Activated CD8-positive, alpha-beta memory T cell treated with anti-CD3 and anti-CD28 coated beads for 36 hours (primary cell): ENCODE measurements around the gene SLC26A9. TPM values are rescaled to one million over a fixed set of nuclear protein-coding genes. Genes with fewer than 3 reads are reported as not detected.

ENCODE experiments used
- CTCF ChIA-PET: fragments of 350-600 bp; sonication (Branson Sonifier 250); formaldehyde crosslinking; loops from one replicate; lab custom pipeline; 2021; ENCODE audit warnings: antibody characterized with exemption; lab: Charles Lee
- POLR2A ChIA-PET: fragments of 350-600 bp; sonication (Branson Sonifier 250); formaldehyde crosslinking; loops from one replicate; lab custom pipeline; 2021; ENCODE audit warnings: antibody characterized with exemption; lab: Charles Lee
- total RNA-seq, 2 experiments: library from RNA; stranded (reverse); gene quantifications; one replicate each; pipeline ENCODE4 v1.2.3, GENCODE V29; 2021

Gene SLC26A9
- total RNA-seq, 2 experiments from 2014 or later, result not detected

DNA sequence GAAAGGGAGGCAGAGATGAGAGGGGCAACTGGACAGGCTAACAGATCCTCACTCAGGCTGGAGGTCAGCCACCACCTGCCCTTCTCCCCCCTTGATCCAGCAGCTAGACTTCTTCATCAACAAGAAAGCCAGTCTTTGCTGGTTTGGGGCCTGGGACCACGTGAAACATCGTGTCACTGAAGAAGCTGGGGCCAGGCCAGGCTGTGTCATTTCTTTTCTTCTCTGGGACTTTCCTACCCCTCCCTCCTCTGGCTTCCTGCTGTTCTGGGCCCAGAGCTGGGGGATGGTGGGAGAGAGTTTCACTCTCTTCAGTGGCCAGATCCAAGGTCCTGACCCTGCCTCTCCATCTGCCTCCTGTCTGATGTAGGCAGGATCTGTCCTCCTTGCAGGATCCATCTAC is 18.1 kb upstream of the SLC26A9 start:
- ChIA-PET CTCF (interaction anchor here (0.8 kb wide), 1 partner anchor 15 kb away, joined by 4 read pairs; no protein-coding TSS in a partner anchor), POLR2A (interaction anchor here (0.5 kb wide), 1 partner anchor 142 kb away, joined by 7 read pairs; no protein-coding TSS in a partner anchor)

DNA sequence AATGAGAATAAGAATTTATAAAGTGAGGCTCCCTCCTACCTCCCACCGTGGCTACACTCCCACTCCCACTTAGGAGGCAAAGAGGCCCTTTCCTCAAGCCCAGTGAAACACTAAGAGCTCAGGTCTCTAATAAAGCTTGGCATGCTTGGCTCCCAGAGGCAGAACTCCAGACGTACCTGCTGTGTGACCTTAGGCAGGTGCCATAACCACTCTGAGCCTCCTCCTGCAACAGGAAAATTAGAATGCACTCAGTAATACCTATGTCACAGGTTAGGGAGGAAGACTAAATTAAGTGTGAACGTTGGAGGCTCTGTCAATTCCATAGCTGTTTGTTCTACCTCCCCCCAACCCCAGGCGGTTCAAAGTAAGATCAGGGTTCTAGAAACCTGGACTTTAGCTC is 16.5 kb upstream of the SLC26A9 start:
- POLR2A ChIA-PET, result no interaction called here
- CTCF ChIA-PET, result no interaction called here

DNA sequence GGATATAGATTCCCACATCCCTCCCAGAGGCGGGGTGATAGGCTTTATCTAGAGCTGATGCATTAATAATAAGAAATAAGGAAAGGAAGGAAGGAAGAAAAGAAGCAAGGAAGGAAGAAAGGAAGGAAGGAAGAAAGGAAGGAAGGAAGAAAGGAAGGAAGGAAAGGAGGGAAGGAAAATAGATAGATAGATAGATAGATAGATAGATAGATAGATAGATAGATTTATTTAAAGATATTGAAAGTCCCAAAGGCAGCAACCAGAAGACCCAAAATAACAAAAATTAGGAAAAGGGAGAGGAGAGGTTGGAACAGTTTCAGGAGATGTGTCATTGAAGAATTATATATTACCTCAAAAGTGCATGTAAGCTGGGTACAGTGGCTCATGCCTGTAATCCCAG is 12.2 kb upstream of the SLC26A9 start:
- CTCF ChIA-PET, result no interaction called here

DNA sequence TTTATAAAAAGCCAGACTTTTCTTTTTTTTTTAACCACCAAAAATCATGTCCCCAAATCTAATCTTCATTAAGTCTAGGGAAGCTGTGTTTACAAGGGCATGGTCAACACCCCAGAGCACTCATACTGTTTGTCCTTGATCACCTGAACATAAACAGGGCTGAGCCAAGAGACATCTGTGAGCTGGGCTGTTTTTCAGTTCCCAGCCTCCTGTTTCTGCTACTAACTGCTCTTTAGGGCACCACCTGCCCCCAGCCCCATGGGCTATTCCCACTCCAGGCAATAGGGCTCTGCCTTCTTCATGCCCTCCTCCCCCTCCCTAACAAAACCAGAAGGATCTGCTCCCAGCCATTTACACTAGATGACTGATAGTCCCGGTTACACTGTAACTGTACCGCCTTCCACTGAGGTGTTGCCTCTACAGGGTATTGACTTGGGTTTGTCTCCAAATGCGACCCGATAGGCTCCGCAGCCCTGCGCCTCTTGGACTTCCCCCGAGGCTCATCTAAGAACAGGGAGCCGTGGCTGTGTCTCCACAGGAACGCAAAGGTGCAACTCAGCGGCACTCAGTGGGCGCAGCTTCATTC is 11.7 kb upstream of the SLC26A9 start:
- ChIA-PET POLR2A (no interaction called here), CTCF (no interaction called here)

More for the DNA sequence above, 12.2 kb upstream of the SLC26A9 start:
- POLR2A ChIA-PET, result no interaction called here

DNA sequence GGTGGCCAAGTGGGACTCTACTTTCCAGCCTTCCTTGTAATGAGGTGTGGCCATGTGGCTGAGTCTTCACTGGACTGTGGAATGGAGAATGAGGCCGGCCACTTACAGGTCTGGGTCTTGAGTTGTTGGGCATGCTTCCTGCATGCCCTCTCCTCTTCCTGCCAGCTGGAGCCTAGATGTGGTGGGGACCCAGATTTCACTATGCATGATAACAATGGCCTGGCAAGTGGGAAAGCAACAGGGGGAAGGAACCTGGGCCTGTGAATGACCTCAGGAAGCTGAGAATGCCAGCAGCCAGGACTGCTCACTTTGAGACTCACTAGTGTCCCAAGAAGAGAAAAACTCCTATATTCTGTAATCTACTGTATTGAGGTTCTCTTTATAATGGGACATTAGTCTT is 8.5 kb upstream of the SLC26A9 start:
- CTCF ChIA-PET, result interaction anchor here (1.4 kb wide), 1 partner anchor 26 kb away, joined by 3 read pairs; no protein-coding TSS in a partner anchor
- POLR2A ChIA-PET, result no interaction called here

DNA sequence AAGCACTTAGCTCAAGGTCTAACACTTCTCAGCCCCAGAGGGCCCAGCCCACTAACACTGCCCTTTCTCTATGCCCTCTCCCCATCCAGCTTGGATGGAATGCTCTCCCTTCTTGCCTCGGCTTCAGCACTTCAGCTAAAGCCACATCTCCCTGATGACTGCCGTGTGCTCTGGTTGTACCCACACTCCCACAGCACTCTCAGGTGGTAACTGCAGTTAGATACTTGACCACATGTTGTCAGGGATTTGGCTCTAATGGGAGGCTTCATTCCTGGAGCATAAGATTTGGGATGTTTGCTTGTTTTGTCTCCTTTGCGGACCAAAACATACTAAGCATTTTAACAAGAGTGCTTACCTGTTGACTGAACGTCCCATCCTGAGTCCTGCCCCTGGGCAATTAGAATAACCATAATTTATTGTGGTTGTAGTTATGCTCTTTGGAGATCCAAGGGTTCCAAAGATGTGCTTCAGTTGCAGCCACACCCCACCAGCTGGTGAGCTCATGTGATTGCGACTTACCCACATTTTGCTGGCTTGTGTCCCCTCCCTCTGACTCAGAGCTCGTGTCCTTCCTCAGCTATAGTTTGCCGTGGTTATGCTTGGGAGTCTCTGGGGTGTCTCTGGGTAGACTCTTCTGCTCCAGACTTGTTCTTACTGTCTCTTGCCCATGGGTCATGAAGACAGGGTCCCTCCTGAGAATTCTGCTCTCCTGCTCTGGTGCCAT is 7.7 kb upstream of the SLC26A9 start:
- ChIA-PET CTCF (no interaction called here), POLR2A (no interaction called here)

DNA sequence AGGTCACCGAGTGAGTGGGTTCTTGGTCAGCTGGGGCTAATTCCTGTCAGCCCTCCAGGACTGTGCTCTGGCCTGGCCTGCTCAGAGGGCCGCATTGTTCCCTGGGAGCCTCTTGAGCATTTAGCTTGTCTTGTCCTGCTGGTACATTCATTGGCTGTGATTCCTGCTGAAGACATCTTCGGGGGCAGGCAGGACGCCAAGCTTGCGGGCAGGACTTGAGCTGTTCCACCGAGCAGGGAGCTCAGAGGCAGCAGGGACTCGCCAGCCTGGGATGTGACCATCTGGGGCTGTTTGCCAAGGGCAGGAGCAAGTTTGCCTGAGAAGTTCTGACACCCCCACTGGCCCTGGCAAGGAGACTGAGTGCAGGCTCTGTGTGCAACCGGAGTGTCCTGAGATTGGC is 7.0 kb upstream of the SLC26A9 start:
- CTCF ChIA-PET, result no interaction called here
- POLR2A ChIA-PET, result no interaction called here

DNA sequence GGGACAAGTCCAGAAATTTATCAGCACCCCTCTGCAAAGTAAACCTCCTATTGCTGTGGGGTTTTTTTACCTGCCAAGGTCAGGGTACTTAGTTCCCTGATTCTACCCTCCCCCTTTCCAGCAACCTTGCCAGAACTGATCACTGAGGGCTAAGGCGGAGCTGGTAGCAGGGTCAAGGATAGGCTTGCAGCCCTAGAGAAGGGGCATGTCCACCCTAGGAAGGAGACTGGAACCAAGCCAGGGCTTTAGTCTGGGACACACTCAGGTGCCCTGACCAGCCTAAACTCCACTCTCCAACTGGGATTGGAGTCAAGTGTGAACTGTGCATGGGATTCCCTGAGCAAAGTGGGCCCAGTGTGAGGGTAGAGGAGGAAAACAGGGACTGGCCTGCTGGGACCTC is 6.5 kb upstream of the SLC26A9 start:
- ChIA-PET CTCF (no interaction called here), POLR2A (no interaction called here)

DNA sequence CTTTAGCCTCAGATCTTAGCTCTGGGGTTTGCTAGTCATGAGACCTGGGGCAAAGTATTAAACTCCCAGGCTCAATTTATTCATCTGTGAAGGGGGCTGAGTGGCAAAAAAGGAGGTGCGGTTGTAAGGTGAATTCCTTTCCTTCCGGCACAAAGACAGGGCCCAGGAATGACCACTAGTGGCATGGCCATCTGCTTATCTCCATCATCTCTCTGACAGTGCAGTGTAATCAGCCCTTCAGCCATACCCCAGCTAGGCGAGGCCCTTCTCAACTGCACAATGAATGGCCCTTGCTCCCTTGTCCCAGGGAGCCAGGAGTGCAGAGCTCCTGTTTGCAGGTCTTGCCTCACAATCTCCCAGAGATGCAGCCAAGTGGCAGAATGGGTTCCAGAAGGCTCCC is 5.6 kb upstream of the SLC26A9 start:
- POLR2A ChIA-PET, result no interaction called here
- CTCF ChIA-PET, result no interaction called here

DNA sequence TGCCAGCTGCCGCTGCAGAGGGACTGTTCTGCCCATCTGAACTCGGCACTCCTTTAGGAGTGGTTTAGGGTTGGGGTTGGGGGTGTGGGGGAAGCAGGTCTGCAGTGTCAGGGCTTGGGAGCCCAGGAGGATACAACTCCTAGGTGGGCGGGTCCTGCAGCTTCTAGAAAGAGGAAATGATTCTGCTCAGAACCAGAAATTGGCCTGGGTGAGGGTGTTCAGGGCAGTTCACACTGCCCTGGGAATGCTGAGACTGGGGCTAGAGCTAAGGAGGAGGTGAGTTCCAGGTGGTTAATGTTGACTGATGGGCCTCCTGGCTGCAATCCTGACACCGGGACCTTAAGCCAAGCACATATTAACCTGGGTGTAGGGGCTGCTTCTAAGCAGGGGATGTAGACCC is 4.8 kb upstream of the SLC26A9 start:
- ChIA-PET CTCF (no interaction called here), POLR2A (no interaction called here)

DNA sequence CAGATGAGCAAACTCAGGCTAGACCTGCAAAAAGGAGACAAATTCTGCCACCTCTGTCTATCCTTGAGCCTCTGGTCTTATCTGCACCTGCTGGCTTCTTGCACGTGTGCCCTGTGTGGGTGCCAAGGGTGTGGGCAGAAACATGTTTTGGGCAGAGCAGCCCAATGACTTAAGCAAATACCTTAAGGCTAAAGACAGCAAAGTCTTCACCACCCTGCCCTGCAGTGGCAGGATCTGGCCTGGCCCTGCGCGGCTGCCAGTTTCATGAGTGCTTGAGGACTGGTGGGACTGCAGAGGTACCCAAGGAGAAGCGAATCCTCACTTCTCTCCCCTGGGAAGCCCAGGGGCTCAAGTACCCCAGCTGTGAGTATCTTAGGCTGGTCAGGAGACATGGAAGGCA is 3.8 kb upstream of the SLC26A9 start:
- ChIA-PET CTCF (no interaction called here), POLR2A (interaction anchor here (0.5 kb wide), 1 partner anchor 149 kb away, joined by 6 read pairs; no protein-coding TSS in a partner anchor)

DNA sequence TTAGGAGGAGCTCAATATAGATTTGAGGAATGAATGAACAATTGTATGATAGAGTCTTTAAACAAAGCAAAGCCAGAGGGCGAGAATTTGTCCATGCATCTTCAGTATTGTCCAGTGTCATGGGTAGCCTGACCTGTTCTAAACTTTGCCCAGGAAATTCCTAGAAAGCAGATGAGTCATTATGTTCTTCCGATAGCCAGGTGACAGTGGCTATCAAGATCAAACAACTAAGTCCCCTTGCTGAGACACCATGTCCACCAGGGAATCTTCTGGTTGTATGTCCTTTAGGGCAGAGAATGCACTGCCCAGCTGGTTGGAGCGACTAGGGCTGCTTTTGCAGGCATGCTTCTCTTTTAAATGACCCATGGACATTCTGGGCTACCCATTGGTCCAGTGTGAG is 1.8 kb upstream of the SLC26A9 start:
- ChIA-PET POLR2A (no interaction called here), CTCF (no interaction called here)

DNA sequence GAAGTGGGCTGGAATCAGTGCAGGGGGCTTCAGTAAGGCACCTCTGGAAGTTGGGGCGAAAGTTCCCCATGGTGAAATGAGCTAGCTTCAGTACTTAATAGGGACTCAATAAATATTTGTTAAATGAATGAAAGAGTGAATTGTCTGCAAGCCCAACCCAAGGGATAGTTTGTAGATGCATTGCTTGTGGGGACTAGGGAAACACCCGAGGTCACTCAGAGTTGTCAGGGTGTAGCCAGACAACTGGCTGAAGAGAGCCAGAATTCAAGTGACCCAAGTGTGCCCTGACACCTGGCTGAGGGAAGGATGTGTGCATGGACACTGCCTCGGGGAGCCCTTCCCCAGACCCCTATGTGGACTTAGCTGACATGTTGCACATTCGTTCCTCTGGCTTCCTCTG is 1.3 kb upstream of the SLC26A9 start:
- CTCF ChIA-PET, result no interaction called here
- POLR2A ChIA-PET, result no interaction called here

DNA sequence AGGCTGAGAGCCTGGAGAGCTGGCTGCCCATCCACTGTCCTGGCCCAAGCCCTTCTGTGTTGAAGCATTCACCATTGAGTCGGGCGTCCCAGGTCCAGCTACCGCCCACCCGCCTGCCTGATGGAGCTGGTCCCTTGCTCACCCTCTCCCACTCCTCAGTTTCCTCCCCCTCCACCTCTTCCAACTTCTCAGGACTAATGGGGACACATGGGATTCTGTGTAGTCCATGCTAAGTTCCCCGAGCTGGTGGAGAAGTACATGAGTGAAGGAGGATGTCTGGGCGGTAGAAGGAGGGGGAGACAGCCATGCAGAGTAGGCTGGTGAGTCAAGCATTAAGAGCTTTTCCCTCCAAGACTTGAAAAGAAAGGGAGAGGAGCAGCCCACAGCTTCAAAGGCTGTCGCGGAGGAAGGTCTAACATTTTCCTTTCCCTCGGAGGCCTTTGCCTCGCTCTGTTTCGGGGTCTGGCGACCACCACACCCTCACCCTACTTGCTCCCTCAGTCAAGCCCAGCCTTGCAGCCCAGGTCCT is 561 bp downstream of the SLC26A9 start:
- ChIA-PET CTCF (interaction anchor here (1.2 kb wide), 1 partner anchor 19 kb away, joined by 3 read pairs; no protein-coding TSS in a partner anchor), POLR2A (no interaction called here)

DNA sequence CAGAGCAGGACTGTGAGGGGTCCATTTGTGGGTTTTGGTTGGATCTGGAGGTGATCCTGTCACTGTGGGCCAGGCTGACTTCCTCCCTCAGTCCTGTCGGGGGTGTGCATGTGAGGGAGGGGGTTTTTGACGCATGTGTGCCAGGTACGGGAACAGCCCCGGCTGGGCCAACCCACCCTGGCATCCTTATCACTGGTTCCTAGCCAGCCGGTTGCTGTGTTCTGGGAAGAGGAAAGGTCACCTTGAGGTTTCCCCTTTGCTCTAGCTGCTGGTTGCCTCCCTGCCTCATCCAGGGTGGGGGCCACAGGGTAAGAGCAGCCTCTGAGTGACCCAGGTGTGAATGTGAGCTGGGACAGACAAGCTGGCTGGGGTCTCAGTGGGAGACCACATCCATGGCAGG is 2.5 kb downstream of the SLC26A9 start:
- POLR2A ChIA-PET, result no interaction called here

DNA sequence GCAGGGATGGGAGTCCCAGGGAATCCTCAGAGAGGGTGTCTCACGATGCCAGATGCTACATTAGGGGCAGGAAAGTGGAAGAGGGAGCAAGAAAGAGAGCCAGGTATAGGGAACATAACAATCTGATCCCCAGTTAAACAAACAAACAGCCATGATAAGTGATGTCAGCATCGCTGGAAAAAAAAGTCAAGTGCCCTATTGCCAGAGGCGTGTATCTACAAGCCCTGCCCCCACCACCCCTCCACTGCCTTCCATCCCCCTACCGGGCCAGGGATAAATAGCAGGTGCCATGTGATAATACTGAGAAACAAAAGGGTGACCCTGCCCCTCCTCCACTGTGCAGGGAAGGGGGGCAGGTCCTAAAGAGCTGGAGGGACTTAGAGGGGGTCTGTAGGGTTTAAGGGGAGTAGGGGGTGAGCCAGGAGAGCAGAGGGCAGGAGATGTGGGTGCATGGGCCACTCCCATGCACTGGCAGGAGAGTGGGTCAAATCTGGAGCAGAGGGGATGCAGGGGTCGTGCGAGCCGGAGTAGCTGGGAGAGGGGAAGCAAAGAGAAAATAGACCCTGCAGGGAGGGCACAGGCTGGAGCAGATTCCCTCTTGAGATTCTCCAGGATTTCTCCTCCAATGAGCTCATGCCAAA is 3.4 kb downstream of the SLC26A9 start:
- ChIA-PET POLR2A (no interaction called here), CTCF (no interaction called here)

More for the DNA sequence above, 2.5 kb downstream of the SLC26A9 start:
- CTCF ChIA-PET, result interaction anchor here (1.0 kb wide), 1 partner anchor 37 kb away, joined by 4 read pairs; no protein-coding TSS in a partner anchor

DNA sequence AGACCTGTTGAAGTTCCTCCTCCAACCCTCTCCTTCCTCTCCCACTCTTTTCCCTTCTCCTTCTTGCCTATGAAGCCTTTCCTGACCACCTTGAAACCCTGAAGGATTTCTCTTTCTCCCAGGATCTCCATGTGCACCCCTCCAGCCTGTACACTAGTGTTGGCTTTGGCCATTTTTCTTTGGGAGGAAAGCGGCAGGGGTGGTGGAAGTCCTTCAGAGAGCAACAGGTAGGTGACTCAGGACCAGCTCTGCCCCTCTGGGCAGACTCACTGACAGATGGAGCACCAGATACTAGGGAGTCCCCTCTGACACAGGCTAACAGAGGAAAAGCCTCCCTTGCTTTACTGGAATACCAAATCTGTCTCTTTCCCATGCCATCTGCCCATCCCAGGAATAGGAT is 4.6 kb downstream of the SLC26A9 start:
- POLR2A ChIA-PET, result no interaction called here
- CTCF ChIA-PET, result no interaction called here

DNA sequence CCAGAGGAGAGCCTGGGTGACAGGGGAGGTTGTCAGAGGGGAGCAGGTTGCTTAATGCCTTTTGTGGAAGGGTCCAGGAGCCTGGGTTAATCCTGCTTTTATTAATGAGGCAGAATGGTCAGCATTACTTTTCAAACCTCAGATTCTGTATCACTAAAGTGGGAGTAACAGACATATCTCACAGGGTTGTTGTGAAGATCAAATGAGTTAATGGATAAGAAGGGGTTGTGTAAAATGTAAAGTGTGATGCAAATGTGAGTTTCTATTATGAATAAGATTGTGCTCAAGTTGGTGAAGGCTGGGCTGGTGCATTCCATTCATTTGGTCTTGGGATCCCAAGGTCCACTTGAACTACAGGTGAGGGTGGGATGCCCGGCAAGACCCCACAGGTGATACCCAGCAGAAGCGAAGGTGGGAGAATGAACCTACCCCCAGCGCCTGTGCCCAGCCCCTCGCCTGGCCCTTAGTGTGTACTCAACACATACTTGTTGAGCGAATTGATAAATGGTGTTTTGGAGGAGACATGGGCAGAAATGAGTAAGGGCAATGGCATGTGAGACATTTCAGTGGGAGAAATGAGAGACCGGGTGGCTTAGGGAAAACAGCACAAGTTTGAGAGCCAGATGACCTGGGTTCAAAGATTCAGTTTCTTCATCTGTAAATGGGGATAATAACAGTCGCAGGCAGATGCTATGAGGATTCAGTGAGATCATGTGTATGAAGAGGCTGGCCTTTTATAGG is 6.2 kb downstream of the SLC26A9 start:
- POLR2A ChIA-PET, result no interaction called here
- CTCF ChIA-PET, result no interaction called here

DNA sequence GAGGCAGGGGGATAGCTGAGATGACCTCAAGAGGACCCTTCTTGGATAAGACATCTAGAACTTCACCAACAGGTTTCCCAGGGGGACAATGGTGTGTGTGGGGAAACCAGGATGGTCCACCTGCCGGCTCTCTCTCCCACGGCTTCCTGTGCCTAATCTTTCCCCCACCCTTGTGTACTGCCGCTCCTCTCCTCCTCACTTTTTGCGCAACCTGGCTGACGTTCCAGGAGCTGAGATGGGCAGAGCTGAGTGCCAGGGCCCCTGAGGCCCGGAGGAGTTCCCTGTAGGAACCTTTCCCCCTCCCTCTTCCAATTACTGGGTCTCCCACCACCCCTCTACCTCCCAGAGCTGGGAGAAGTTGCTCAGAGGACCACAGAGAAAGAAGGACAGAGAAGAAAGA is 6.9 kb downstream of the SLC26A9 start:
- ChIA-PET POLR2A (no interaction called here), CTCF (interaction anchor here (0.6 kb wide), 1 partner anchor 101 kb away, joined by 4 read pairs; no protein-coding TSS in a partner anchor)
